T47D (cell line): ENCODE results near the gene HMGCS2.
A peak's percentile ranks its signal among the peaks of the same experiment; 100 is the strongest.

Experiments used
- DNase-seq, 2 experiments: peaks; one replicate each; pipeline versions ENCODE4 v3.0.0 to v3.0.0-alpha.2; 2011 to 2012; ENCODE audit warnings: low read depth in 1 of 2, low spot score in 1 of 2
- JUND ChIP-seq: IDR thresholded peaks from 2 replicates; pipeline ENCODE4 v1.6.1; 2012; ENCODE audit warnings: low read depth
- in situ Hi-C: cut with HindIII; loops from 2 replicates; pipeline ENCODE4 v1.10.0; 2016; ENCODE audit warnings: low sequenced_read_pairs, low pct_unique_long_range_greater_than_20kb

The HMGCS2 gene

DNA sequence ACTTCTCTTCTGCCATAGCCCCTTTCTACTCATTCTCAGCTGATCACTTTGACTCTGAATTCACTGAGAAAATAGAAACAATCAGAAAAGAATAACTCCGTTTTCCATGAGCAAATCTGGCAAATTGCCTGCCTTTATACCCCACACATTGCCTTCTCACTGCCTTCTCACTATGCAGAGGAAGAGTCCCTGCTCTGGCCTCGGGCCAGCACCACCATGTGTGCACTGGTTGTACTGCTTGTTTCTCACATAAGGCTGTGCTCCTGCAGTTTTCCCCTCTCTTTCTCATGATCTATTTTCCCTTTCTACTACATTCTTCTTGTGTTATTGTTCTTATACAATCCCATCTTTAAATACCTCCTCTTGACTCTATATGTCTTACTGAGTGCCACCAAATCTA lies 2.3 kb upstream of the HMGCS2 start:
- DNase-seq: no peak
- in situ Hi-C loops: no loop called here
- no peak for TF ChIP-seq JUND

GRCh38 chr1:119767486-119767885 lies 1.2 kb downstream of the HMGCS2 start:
- TF ChIP-seq JUND: no peak
- in situ Hi-C loops: no loop called here
- DNase-seq: no peak

DNA sequence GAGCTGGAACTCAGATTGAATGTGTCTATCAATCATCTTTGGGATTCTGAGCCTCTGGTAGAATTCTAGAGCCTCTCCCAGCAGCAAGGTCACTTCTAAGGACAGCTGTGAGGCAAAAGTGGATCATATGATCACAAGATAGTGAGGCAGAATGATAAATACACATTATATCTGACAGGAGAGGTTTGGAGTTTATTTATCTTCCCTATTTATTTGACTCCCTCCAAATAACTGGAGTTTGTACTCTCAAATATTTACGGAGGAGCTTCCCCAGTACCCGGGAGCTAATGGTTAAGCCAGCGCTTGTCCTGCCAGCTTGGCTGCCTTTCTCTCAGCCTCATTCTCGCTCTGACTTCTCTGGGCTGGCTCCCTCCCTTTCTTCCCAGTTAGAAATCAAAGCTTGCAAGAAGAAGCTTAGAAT lies 2.3 kb downstream of the HMGCS2 start:
- DNase-seq: peak in 1 of 2 experiments; percentile 64
- TF ChIP-seq JUND: peak; percentile 36; the same call in 1 of the 2 replicates
- in situ Hi-C loops: no loop called here

DNA sequence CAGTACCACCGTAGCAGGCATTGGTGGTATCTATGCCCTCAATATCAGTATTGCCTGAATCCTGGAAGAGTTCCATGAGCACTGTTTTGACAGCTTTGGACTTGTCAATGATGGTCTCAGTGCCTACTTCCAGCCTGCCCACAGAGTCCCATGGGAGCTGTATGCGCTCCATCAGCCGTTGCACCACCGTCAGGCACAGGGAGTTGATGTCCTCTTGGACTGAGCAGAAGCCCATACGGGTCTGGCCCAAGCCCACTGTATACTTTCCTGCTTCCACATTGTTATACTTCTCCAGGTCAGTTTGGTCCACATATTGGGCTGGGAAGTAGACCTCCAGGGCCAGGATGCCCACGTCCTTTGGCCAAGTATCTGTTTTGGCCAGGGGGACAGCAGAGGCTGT lies 4.5 kb downstream of the HMGCS2 start:
- in situ Hi-C loops: no loop called here
- no peak for DNase-seq
- TF ChIP-seq JUND: no peak

GRCh38 chr1:119762953-119763352 lies 5.8 kb downstream of the HMGCS2 start:
- no peak for DNase-seq
- in situ Hi-C loops: no loop called here
- TF ChIP-seq JUND: no peak

DNA sequence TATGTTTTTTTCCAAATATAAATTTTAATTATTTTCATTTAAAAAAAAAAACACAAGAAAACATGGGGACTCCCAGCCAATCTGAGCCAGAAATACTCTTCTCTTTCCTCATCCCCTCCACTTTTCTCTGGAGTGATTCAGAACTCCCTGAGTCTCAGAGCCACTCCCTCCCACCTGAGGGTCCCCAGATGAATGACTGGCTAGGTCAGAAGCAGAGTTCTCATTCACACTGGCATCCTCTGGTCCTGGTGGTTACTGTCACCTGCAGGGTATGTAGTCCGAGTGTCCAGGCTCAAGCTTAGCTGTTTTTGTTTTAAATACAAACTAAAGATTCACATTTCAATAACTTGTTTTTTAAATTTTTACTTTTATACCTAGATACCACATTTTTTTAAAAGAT lies 6.3 kb downstream of the HMGCS2 start:
- TF ChIP-seq JUND: no peak
- DNase-seq: no peak
- in situ Hi-C loops: no loop called here

DNA sequence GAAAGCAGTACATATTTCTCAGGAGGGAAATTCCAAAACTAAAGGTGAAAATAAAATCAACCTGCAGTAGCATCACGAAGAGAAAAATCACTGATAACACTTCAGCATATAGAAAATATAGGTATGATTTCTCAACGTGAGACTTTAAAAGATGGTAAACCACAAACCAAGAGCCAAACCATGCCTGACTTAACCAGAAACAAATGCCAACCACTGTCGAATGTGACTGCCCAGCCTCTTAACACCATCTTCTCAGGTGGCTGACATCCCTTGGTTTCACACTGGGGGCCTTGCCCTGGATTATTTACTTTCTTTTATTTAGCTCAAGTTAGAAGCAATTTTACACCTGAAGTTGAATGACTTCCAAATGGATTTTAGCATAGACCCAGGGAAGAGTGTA lies 10.1 kb downstream of the HMGCS2 start:
- DNase-seq: no peak
- in situ Hi-C loops: no loop called here
- no peak for TF ChIP-seq JUND

DNA sequence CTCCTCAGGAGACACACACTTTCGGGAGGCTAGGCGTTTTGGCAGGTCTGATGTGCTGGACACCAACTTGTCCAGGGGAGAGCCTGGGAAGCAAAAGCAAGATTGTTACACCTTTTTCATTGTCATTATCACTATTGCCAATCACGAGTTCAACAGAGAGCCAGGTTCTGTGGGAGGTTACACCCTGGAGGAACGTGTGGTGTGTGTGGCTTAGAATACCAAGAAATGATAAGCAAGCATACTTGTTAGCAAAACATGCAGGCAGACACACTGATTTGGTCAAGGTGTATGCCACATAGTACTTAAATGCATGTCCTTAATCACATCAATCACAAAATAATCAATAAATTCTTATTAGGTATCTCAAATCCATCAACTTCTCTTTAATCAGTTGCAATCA lies 16.1 kb downstream of the HMGCS2 start:
- TF ChIP-seq JUND: no peak
- in situ Hi-C loops: no loop called here
- DNase-seq: no peak

DNA sequence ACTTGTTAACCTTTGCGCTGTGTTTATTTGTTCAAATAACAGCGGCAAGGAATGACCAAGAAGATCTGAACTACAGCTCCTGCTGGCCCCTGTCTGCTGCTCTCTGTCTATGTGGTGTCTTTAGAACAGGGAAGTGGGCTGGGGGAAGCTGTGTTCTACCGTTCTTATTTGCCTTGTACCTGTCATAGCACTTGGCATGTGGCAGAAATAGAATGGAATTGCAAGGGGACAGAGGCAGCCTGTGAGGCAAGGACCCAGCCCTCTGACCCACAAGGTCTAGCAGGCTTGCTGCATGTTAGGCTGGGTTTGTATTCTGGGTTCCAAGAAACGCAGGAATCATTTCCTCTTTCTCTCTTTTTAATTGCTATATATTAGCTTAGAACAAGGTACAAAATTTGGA lies 20.7 kb downstream of the HMGCS2 start:
- no peak for DNase-seq
- no peak for TF ChIP-seq JUND
- in situ Hi-C loops: no loop called here

DNA sequence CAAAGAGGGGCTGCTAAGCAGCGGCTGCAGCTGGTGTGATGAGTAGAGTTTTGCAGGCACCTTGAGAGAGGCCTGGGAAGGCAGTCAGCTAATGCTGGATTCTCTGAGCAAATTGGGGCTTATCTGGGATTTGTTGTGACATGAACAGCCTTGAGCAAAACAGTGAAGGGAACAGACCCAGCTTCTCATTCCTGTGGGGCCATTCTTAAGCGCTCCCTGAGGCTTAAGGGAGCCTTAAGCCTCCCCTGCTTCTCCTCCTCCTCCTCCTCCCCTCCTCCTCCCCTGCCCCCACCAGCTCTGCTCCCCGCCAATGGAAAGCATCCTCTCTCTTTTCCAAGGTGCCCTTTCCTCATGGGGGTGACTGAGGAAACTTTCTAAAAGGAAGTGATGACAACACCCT lies 21.3 kb downstream of the HMGCS2 start:
- no peak for TF ChIP-seq JUND
- in situ Hi-C loops: no loop called here
- no peak for DNase-seq

- DNase-seq: peak in 1 of 2 experiments; percentile 14
- in situ Hi-C loops: no loop called here
- no peak for TF ChIP-seq JUND
Observed at GRCh38 chr1:119745034-119745433, 23.7 kb downstream of the HMGCS2 start.

DNA sequence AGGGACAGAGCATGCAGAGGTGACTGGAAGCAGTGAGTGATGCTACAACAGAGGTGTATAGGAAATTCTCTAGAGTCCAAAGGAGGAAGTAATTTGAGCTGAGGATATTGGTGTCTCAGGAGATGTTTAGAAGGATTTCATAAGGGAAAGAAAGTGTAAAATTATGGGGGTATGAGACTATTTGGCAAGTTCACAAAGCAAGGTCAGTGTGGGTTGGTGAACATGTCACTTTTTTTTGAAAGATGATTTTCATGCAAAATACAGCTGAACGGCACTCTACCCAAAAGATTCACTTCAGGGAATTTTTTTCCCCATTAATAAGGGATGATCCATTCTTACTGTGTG lies 24.1 kb downstream of the HMGCS2 start:
- TF ChIP-seq JUND: no peak
- in situ Hi-C loops: no loop called here
- DNase-seq: no peak

GRCh38 chr1:119743776-119744597 lies 24.7 kb downstream of the HMGCS2 start:
- in situ Hi-C loops: no loop called here
- peak; percentile 43 to 82 for DNase-seq
- no peak for TF ChIP-seq JUND

GRCh38 chr1:119743308-119743707 lies 25.4 kb downstream of the HMGCS2 start:
- TF ChIP-seq JUND: no peak
- no peak for DNase-seq
- in situ Hi-C loops: no loop called here
